Hypothalamus (tissue), 51 donors: Measurements from ENCODE around the gene WNT9B.

ENCODE experiments used
- DNase-seq, 51 donors: peaks; one replicate each; lab custom pipeline; 2025; lab: John Stamatoyannopoulos, UW

The WNT9B gene

GRCh38 chr17:46851029-46851741 lies at the start of gene WNT9B:
WNT9B (plus strand) TSS chr17:46851583; CDS start chr17:46851639, 56 bp downstream.
- peak in 3 of 51 donors; percentile 9 to 22 (median 11) for DNase-seq

- DNase-seq: no peak
Measured at GRCh38 chr17:46802800-46803199, 48.6 kb upstream of the WNT9B start.

- DNase-seq: no peak
Measured at GRCh38 chr17:46803544-46803943, 47.8 kb upstream of the WNT9B start.

GRCh38 chr17:46805771-46806170 lies 45.6 kb upstream of the WNT9B start:
- DNase-seq: no peak

GRCh38 chr17:46809110-46809571 lies 42.2 kb upstream of the WNT9B start:
- DNase-seq: no peak

GRCh38 chr17:46810837-46811236 lies 40.5 kb upstream of the WNT9B start:
- DNase-seq: no peak

GRCh38 chr17:46811978-46812583 lies 39.3 kb upstream of the WNT9B start:
- DNase-seq: no peak

GRCh38 chr17:46812624-46813318 lies 38.6 kb upstream of the WNT9B start:
- no peak for DNase-seq

- no peak for DNase-seq
Measured at GRCh38 chr17:46813920-46814319, 37.5 kb upstream of the WNT9B start.

GRCh38 chr17:46814446-46814845 lies 36.9 kb upstream of the WNT9B start:
- DNase-seq: no peak

GRCh38 chr17:46815474-46816353 lies 35.7 kb upstream of the WNT9B start:
- no peak for DNase-seq

- no peak for DNase-seq
Measured at GRCh38 chr17:46817151-46817900, 34.1 kb upstream of the WNT9B start.

- DNase-seq: no peak
Measured at GRCh38 chr17:46817901-46818209, 33.5 kb upstream of the WNT9B start.

GRCh38 chr17:46818316-46818928 lies 33.0 kb upstream of the WNT9B start, which contains the start of gene WNT3:
WNT3 (minus strand) TSS chr17:46818692; CDS start chr17:46818597, 95 bp downstream.
- DNase-seq: peak in 14 of 51 donors; percentile 3 to 45 (median 16)

GRCh38 chr17:46818929-46819859 lies 32.2 kb upstream of the WNT9B start:
- DNase-seq: no peak

- DNase-seq: no peak
Measured at GRCh38 chr17:46819906-46820351, 31.5 kb upstream of the WNT9B start.

- no peak for DNase-seq
Measured at GRCh38 chr17:46820592-46821450, 30.6 kb upstream of the WNT9B start.
